Femur (tissue), 1 donor: Measurements from ENCODE around the gene GALNT18.
A peak's percentile ranks its signal among the peaks of the same experiment; 100 is the strongest.

Experiments
- DNase-seq: peaks from one replicate; pipeline ENCODE4 v3.0.0-alpha.2; 2017

The GALNT18 gene

DNA sequence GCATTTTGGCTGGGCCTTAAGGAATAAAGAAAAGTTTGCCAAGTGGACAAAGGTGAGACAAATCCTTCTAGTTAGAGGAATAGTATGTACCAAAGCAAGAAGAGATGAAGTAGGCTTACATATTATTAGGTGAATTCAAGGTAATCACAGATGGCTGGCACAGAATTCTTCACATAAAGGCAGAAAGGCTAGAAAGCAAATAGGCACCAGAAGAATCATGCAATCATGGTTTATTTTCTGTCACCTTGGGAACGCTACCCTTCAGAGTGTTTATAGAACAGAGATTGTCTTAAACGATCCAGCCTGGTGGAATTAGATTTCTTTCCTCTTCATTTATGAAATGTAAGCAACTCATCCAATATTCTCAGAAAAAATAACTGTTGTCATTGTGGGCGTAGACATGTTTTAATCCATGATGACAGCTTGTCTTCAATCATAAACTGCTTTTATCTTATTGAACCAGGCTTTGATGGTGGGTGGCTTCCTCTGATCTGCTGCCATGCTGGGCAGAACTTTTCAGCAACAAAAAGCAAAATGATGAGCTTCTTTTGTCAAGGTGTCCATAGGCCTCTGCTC, 219.8 kb downstream of the GALNT18 start:
- no peak for DNase-seq

DNA sequence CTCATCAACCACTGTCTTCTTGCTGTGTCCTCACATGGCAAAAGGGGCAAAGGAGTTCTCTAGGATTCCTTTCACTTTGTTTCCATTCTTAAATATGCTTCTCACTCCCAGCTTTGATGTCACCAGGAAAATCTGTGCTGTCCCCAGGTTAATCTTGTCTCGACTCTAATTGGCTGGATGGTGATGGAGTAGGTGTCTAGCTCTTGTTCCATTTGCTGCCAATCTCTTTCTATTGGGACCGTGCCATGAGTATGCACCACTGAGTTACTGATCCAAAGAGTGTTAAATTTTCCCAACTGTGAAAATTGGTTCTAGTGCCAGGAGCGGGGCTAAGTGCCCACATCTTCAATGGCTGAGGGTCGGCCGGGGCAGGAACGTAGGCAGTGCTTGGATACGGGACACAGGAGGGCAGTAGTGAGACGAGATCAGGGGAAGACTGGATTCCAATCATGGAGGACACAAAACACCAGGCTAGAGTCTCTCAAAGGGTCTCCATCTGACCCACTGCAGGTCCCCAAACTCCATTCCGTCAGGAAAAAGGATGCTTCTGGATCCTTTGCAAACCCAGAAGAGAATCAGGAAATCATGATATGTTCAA, 221.1 kb downstream of the GALNT18 start:
- no peak for DNase-seq

GRCh38 chr11:11400121-11400520, 221.7 kb downstream of the GALNT18 start:
- DNase-seq = no peak

GRCh38 chr11:11397781-11398180, 224.0 kb downstream of the GALNT18 start:
- DNase-seq = no peak

GRCh38 chr11:11397036-11397415, 224.8 kb downstream of the GALNT18 start:
- DNase-seq = no peak

DNA sequence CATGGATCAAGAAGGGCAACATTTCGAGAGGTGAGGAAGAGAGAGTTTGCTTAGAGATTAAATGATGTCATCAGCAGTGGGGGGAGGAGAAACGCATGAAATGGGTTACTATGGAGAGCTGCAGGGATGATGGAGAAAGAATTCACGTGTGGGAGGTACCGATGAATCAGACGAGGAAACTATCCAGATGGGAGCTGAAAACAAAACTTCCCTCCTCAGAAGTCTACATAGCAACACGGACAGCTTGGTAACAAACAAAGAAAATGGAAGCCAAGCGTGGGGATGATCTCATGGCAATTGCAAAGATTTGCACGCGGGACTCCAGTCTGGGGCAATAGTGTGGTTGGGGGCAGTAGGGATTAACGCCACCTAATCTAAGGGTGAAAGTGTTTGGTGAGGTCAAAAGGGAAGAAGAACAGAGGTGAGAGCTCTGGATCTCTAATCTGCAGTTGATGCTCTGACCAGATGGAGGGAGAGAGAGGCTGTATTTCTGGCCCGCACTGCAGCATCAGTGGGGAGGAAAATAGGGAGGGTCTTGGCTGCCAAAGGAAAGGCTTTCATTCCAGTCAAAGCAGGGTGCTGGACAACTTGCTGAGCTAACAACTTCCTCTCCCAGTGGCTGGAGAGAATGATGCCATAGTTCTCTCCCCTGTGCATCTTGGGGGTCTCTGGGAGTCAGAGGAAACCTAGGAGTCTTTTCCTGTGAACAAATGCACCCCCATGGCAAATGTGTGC, 225.3 kb downstream of the GALNT18 start:
- peak; percentile 78 for DNase-seq

- no peak for DNase-seq
These were observed 226.7 kb downstream of the GALNT18 start for GRCh38 chr11:11395126-11395525.

DNA sequence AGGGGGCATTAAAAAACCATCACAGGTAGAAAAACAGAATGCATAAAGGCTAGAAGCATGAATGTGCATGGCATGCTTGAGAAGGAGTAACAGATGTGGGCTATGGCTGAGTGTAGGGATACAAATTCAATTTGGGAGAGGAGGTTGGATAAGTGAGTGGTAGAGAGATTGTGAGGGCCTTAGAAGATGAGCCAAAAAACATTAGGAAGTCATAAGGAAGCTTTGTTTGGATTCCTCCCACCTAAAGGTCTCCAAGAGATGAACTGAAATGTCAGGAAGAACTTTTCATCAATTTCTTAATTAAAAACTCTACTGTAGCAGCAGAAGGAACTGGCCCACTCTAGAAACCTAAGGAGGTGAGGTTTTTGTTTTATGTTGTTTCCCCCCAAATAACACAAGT, 227.6 kb downstream of the GALNT18 start:
- DNase-seq = no peak

DNA sequence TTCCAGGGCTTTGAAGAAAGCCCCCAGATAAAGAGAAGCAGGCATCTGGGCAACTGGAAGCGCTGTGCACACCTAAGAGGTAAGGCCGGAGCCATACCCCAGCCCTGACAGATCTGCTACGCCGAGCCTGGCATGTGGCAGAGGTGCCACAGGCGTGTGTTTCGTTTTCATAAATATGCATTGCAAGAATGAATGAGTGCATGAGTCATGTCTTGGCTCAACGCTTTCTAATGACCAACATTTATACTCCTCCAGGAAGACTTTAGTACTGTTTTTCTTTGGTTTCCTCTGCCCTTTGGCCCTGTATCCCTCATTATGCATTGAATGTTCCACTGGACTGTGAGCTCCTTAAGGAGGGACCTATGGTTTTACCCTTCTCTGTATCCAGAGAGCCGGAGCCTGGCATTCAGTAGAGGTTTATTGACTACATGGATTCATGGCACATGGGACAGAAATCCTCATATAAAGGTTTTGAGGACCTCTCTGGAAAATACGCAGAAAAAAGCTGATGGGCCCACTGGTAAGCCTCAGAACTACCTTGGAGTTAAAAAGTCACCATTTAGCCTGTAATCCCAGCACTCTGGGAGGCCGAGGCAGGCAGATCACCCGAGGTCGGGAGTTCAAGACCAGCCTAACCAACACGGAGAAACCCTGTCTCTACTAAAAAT, 229.9 kb downstream of the GALNT18 start:
- DNase-seq = peak; percentile 37

DNA sequence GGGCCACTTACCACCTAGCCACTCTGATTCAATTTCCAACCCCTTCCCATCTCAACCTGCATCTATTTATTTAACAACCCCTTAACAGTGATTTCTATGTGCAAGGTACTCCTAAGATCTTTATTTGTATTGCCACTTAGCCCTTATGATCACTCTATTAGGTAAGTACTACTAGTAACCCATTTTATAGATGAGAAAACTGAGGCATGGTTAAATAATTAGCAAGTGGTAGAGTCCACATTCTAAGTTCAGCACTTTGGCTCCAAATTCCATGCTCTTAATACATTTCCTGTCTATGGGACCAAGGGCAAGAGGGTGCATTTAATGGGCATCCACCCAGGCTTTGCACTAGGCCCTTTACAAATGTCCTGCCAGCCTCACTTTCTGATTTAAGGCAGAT, 230.6 kb downstream of the GALNT18 start:
- DNase-seq = no peak

- DNase-seq = no peak
These were observed 231.6 kb downstream of the GALNT18 start for GRCh38 chr11:11390068-11390771.

- no peak for DNase-seq
These were observed 232.6 kb downstream of the GALNT18 start for GRCh38 chr11:11389238-11389637.

DNA sequence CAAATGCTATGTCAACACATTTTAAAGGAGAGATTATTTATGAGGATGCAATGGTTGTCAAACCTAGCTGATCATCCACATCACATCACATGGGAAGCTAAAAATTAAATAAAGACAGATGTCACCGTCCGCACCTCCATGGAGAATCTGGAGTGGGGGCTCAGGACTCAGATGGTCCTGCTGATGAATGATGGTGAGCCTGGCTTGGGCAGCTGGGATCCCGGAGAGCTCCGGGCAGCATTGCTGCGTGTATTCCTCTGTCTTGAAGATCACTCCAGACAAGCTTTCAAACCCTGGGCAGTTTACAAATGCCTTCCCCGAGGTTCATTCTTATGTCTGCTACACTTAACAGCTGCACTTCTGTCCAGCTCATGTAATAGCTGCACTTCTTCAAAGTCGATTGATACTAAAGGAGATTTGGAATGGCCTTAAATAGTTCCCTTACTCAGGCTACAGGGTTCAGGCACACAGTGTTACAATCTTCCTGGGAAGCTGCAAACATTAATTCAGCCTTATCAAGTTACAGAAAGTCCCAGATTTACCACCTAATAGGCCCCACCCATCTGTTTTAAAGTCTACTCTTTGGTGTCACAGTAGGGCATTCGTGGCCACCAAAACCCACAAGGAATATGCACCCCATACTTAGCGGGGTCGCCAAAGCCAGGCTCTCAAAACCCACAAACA, 234.0 kb downstream of the GALNT18 start:
- DNase-seq = no peak

DNA sequence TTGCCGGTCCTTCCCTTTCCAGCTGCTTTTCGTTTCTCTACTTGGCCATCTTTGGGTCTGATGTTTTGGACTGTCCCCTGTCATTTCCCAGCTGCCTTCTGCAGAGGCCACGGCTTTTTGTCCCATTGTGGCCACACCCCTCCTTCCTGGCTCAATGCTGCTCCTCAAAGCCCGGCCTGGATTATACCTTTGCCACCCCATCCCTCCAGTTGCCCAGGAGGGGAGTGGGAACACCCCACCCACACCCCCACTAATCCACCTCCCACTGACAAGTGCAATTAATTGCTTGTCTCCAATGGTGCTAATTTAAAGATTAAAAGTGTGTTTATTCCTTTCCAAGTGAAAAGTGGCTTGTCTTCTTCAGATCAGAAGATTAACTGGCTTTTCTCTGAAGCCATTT, 234.6 kb downstream of the GALNT18 start:
- DNase-seq = no peak

GRCh38 chr11:11384829-11385228, 237.0 kb downstream of the GALNT18 start:
- no peak for DNase-seq

DNA sequence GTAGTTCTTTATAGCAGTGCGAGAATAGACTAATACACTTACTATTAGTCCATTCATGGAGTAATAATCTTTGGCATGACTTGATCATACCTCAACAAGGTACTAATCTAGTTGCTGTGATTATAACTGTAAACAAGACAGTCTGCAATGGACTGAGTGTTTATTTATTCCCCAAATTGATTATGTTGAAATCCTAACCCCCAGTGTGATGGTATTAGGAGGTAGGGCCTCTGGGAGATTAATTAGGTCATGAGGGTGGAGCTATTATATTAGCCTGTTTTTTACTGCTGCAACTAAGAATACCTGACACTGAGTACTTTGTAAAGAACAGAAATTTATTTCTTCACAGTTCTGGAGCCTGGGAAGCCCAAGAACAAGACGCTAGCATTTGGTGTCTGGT, 237.8 kb downstream of the GALNT18 start:
- DNase-seq = no peak

GRCh38 chr11:11382858-11383532, 238.8 kb downstream of the GALNT18 start:
- DNase-seq = no peak

GRCh38 chr11:11381471-11382105, 240.2 kb downstream of the GALNT18 start:
- DNase-seq = no peak

DNA sequence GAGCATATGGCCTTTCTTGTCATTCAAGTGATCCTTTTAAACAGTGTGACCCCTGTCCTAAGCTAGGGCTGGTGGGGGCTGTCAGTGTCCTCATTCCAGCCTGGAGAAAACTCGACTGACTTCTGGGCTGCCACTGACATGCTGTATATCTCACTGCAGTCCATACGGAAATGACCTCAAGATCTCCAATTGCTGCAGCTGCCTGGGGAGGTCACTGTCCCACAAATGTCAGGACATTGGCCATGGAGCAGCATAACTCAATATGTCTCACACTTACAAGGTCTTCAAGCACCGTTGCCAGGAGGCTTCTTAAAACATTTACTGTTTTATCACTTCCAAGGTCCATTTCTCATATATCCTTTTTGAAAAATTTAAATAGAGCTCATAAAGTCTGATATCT, 240.9 kb downstream of the GALNT18 start:
- no peak for DNase-seq

GRCh38 chr11:11380340-11380739, 241.5 kb downstream of the GALNT18 start:
- no peak for DNase-seq

DNA sequence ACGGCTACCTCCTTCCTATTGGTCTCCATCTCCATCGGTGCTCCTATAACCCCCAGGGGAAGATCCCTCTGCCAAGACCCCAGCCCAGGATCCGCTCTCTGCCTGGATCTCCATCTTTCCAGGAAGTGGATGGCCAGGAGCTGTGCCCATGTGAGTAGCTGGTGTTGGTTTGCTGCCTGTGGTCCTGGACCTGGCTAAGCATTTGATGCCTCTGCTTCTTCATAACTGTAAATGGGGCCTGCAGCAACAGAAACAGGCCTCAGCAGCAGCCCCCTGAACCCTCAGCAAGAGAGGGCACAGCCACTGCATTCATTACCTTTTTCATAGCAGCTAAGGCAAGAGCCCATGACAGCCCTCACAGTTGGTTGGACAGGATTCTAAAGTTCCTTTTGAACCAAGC, 242.1 kb downstream of the GALNT18 start:
- DNase-seq = no peak
